Vagina (tissue), 2 donors: ENCODE data around the gene PICALM. TPM values are rescaled to one million over a fixed set of nuclear protein-coding genes. Genes with fewer than 3 reads are reported as not detected.

Source experiments
- DNase-seq, 2 donors: peaks; one replicate each; pipeline ENCODE4 v3.0.0-alpha.2; 2017; ENCODE audit errors: extremely low spot score in 2 of 2
- H3K27ac ChIP-seq: fragments of 200-600 bp; sonication (generic); one replicate; pipeline ENCODE4 v1.5.1; 2019
- H3K27me3 ChIP-seq: fragments of 200-600 bp; sonication (generic); one replicate; pipeline ENCODE4 v1.5.1; 2019
- H3K36me3 ChIP-seq, 2 donors: fragments of 200-600 bp; sonication (generic); one replicate each; pipeline ENCODE4 v1.5.1; 2017 to 2019
- H3K4me1 ChIP-seq: fragments of 200-600 bp; sonication (generic); one replicate; pipeline ENCODE4 v1.5.1; 2019
- H3K4me3 ChIP-seq, 2 donors: fragments of 200-600 bp; sonication (generic); 1 replicate in 1 of 2; 2 replicates in 1 of 2; pipeline ENCODE4 v1.5.1; 2016 to 2019
- H3K9me3 ChIP-seq: fragments of 200-600 bp; sonication (generic); one replicate; pipeline ENCODE4 v1.5.1; 2019
- POLR2A ChIP-seq, 2 donors: fragments of 450-650 bp; IDR thresholded peaks; one replicate each; pipeline ENCODE4 v1.6.1; 2017; ENCODE audit warnings: antibody characterized with exemption in 2 of 2, mild to moderate bottlenecking in 2 of 2, moderate library complexity in 2 of 2
- POLR2AphosphoS5 ChIP-seq, 2 donors: sonication (generic); formaldehyde crosslinking; IDR thresholded peaks; one replicate each; pipeline ENCODE4 v1.9.0; 2017; ENCODE audit warnings: antibody characterized with exemption in 2 of 2, mild to moderate bottlenecking in 2 of 2, low read depth in 1 of 2; ENCODE audit not compliant: insufficient read depth in 1 of 2
- intact Hi-C: fragments of 100-400 bp; cut with DNase I; formaldehyde crosslinking; loops from one replicate; pipeline ENCODE4 v1.15.1; 2023
- total RNA-seq: library from RNA; depleted of rRNA; stranded (reverse); fragments of >200 nt; gene quantifications from one replicate; pipeline ENCODE4 v1.2.3, GENCODE V29; 2016
- TF ChIP-seq, protein P1 (sequence below), 3 experiments: fragments of 450-650 bp in 2 of 3; fragments of 200-600 bp in 1 of 3; sonication (generic) in 1 of 3; IDR thresholded peaks; one replicate each; pipeline ENCODE4 v1.5.1; 2017 to 2019; ENCODE audit warnings: antibody characterized with exemption in 3 of 3, mild to moderate bottlenecking in 2 of 3, moderate library complexity in 2 of 3

PICALM gene
- total RNA-seq, 1 donor from 2014 or later, result 237 TPM

DNA sequence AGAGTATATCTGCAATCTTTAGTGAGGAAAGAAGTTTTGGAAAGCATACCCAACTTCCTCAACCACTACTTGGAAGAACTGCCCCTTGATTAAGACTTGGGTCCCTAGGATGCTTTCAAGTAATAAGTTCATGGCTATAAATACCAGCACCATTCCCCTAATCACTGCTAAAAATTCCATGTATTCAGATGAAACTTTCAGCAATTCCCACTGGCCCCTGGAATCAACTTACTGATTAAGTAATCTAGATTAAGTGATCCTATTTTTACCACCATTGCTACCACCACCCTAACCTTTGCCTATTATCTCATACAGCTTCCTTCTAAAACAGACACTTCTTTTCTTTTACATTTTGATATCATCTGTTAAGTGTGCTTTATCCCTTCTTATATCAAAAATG, 10.5 kb downstream of the PICALM start:
- no peaks in the 10 kb centered on the region for H3K36me3 ChIP-seq
- intact Hi-C loops, result no loop called here

DNA sequence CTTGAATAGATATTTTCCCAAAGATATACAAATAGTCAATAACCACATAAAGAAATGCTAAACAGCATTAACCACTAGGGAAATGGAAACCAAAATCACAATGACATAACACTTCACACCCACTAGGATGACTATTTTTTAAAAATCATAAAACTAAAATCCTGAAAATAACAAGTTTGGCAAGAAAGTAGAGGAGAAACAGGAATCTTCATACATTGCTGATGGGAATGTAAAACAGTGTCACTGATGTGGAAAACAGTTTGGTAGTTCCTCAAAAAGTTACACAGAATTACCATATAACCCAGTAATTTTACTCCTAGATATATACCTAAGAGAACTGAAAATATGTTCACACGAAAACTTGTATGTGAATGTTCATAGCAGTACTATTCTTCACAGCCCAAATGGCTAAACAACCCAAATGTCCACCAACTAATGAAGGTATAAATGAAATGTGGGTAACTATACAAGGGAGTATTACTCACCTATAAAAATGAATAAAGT, 12.5 kb downstream of the PICALM start:
- Histone ChIP-seq H3K4me3 (no peak overlapping the region), H3K27ac (no peak overlapping the region), H3K27me3 (no peaks in the 10 kb centered on the region), H3K9me3 (no peaks in the 10 kb centered on the region), H3K4me1 (peaks cover 88% of the 10 kb centered on the region), H3K36me3 (no peaks in the 10 kb centered on the region)
- TF ChIP-seq POLR2AphosphoS5 (IDR thresholded peaks at IDR 0.05; ENCODE audit: insufficient read depth in 1 of 2, low read depth in 1 of 2) (no peak), POLR2A (IDR thresholded peaks at IDR 0.05) (no peak)
- TF ChIP-seq, protein P1, sequence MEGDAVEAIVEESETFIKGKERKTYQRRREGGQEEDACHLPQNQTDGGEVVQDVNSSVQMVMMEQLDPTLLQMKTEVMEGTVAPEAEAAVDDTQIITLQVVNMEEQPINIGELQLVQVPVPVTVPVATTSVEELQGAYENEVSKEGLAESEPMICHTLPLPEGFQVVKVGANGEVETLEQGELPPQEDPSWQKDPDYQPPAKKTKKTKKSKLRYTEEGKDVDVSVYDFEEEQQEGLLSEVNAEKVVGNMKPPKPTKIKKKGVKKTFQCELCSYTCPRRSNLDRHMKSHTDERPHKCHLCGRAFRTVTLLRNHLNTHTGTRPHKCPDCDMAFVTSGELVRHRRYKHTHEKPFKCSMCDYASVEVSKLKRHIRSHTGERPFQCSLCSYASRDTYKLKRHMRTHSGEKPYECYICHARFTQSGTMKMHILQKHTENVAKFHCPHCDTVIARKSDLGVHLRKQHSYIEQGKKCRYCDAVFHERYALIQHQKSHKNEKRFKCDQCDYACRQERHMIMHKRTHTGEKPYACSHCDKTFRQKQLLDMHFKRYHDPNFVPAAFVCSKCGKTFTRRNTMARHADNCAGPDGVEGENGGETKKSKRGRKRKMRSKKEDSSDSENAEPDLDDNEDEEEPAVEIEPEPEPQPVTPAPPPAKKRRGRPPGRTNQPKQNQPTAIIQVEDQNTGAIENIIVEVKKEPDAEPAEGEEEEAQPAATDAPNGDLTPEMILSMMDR (IDR thresholded peaks at IDR 0.05), result no peak
- DNase-seq, result no peak
- intact Hi-C loops, result no loop called here

More for the DNA sequence above, 10.5 kb downstream of the PICALM start:
- peaks cover 89% of the 10 kb centered on the region for H3K4me1 ChIP-seq
- H3K4me3 ChIP-seq, result no peak overlapping the region
- DNase-seq, result no peak
- no peaks in the 10 kb centered on the region for H3K9me3 ChIP-seq
- H3K27me3 ChIP-seq, result no peaks in the 10 kb centered on the region
- no peak for TF ChIP-seq POLR2AphosphoS5 (IDR thresholded peaks at IDR 0.05; ENCODE audit: insufficient read depth in 1 of 2, low read depth in 1 of 2)
- no peak for TF ChIP-seq POLR2A (IDR thresholded peaks at IDR 0.05)
- TF ChIP-seq, protein P1 (IDR thresholded peaks at IDR 0.05), result no peak
- H3K27ac ChIP-seq, result no peak overlapping the region

DNA sequence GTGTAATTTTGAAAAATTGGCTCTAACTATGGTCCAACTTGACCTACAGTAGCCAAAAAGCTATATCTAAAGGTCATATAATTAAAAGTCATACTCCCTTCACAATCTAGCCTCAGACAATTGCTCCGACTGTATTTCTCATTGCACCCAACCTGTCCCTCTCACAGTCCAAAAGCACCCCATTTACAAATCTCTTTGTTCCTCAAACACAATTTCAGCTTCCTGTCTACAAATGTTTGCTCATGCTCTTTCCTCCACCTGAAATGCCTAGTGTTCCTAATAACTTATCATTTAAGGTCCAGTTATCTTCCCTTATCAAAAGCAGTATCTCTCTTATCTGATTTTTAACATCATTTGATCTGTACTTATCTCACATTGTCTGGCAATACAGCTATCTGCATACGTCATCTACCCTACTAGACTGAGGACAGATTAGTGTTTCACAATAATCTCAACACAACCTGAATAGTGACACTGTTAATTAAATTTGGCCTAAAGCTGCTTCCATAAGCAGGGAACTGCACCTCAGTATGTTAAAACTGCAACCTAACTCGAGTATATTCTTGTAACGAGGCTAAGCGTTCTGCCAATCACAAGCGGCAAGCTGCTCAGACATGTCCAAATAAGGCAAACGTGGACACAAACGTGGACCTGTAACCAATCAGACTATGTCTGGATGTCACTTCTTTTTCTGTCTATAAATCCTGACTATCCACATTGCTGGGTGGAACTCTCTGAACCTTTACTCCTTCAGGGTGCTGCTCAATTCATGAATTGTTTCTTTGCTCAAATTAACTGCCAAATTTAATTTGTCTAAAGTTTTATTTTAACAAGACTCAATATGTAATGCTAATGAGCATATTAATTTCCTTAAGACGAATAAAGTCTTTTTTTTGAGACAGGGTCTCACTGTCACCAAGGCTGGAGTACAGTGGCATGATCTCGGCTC, 15.9 kb downstream of the PICALM start:
- no peak for DNase-seq
- H3K27ac ChIP-seq, result no peak overlapping the region
- H3K27me3 ChIP-seq, result no peaks in the 10 kb centered on the region
- intact Hi-C loops, result no loop called here
- H3K4me3 ChIP-seq, result no peak overlapping the region
- TF ChIP-seq, protein P1 (IDR thresholded peaks at IDR 0.05), result no peak
- TF ChIP-seq POLR2AphosphoS5 (IDR thresholded peaks at IDR 0.05; ENCODE audit: insufficient read depth in 1 of 2, low read depth in 1 of 2), result no peak
- TF ChIP-seq POLR2A (IDR thresholded peaks at IDR 0.05), result no peak
- peaks cover 97% of the 10 kb centered on the region for H3K4me1 ChIP-seq
- no peaks in the 10 kb centered on the region for H3K36me3 ChIP-seq
- no peaks in the 10 kb centered on the region for H3K9me3 ChIP-seq

DNA sequence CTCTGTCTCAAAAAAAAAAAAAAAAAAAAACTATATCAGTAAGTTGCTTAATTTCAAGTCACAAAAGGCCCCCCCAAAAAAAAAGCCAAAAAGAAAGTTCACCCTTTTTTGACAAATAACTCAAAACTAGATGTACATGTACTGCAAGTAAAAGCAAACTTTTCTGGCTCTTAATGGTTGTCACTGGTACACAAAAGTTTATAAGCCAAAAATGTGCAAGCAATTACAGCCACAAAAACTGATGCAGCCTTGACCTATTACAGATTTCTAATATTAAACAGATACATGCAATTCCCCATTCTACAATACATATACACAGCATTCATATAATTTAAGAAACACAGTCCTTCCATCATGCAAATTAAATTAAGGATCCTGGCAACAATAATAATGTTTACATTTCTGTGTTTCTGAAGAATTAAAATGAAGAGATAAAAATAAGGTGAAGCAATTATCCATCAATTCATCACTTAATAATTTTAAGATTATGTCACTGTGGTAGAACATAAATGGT, 18.6 kb downstream of the PICALM start:
- peaks cover 95% of the 10 kb centered on the region for H3K4me1 ChIP-seq

More for the DNA sequence above, 18.6 kb downstream of the PICALM start:
- H3K27ac ChIP-seq, result no peak overlapping the region
- H3K9me3 ChIP-seq, result no peaks in the 10 kb centered on the region
- TF ChIP-seq, protein P1 (IDR thresholded peaks at IDR 0.05), result no peak
- TF ChIP-seq POLR2AphosphoS5 (IDR thresholded peaks at IDR 0.05; ENCODE audit: insufficient read depth in 1 of 2, low read depth in 1 of 2), result no peak
- TF ChIP-seq POLR2A (IDR thresholded peaks at IDR 0.05), result no peak
- H3K27me3 ChIP-seq, result no peaks in the 10 kb centered on the region
- intact Hi-C loops, result no loop called here
- no peak overlapping the region for H3K4me3 ChIP-seq
- no peak for DNase-seq
- no peaks in the 10 kb centered on the region for H3K36me3 ChIP-seq
